K562 (cell line): Measurements from ENCODE around the gene SMIM22. TPM values are rescaled to one million over a fixed set of nuclear protein-coding genes. Genes with fewer than 3 reads are reported as not detected.
A peak's percentile ranks its signal among the peaks of the same experiment; 100 is the strongest.

Experiments used
- ATAC-seq: fragments of 200-7000 bp; cut with Tn5 transposase; 3 replicates; pipeline ENCODE4 v1.9.1; 2020; ENCODE audit warnings: moderate library complexity
- BruUV-seq: library from RNA; stranded (reverse); fragments of 400-500 nt; replicated peaks from 2 replicates; lab custom pipeline; 2021; lab: Mats Ljungman, UMichigan
- CTCF ChIA-PET: fragments of 300-600 bp; formaldehyde crosslinking; extraction: SDS; loops from one replicate; lab custom pipeline; 2021; ENCODE audit warnings: low intra/inter-chr PET ratio; lab: Yijun Ruan, JAX
- POLR2A ChIA-PET: fragments of 300-600, 350-650 bp; sonication (Branson Sonifier 250); formaldehyde crosslinking; extraction: SDS; loops from one replicate; lab custom pipeline; 2021; ENCODE audit warnings: antibody characterized with exemption, inconsistent platforms; lab: Yijun Ruan, JAX
- DNase-seq, 4 experiments: peaks; one replicate each; pipeline versions ENCODE4 v3.0.0 to v3.0.0-alpha.2; 2011 to 2018; ENCODE audit warnings: low spot score in 3 of 4, mixed read lengths in 3 of 4; ENCODE audit errors: extremely low read depth in 1 of 4
- FAIRE-seq: peaks from 2 replicates; lab custom pipeline; 2011; peaks lifted over from hg19 to GRCh38; lab: Jason Lieb, UNC
- H2AFZ ChIP-seq: 2 replicates; pipeline ENCODE4 v1.6.0; 2011; ENCODE audit warnings: low read depth, low read length, control low read depth, inconsistent platforms
- H3K27ac ChIP-seq: fragments of 200-600 bp; 3 replicates; pipeline ENCODE4 v1.8.0; 2011; ENCODE audit warnings: low read depth, mild to moderate bottlenecking, control low read depth, inconsistent platforms, low read length, moderate library complexity, mixed read lengths; ENCODE audit errors: extremely low read depth
- H3K27me3 ChIP-seq, 2 experiments: fragments of 300-600 bp in 1 of 2; 2 replicates in 1 of 2; 3 replicates in 1 of 2; pipeline versions ENCODE4 v1.6.0 to v1.8.0; 2011; ENCODE audit warnings: inconsistent platforms in 2 of 2, low read length in 2 of 2, mild to moderate bottlenecking in 1 of 2, mixed read lengths in 1 of 2, moderate library complexity in 1 of 2; ENCODE audit not compliant: control insufficient read depth in 2 of 2, insufficient read depth in 2 of 2
- H3K36me3 ChIP-seq: fragments of 300-600 bp; 3 replicates; pipeline ENCODE4 v1.8.0; 2011; ENCODE audit warnings: mild to moderate bottlenecking, low read length, inconsistent platforms; ENCODE audit not compliant: control insufficient read depth, insufficient read depth
- H3K4me1 ChIP-seq, 2 experiments: fragments of 200-600 bp in 1 of 2; replicated peaks in 1 of 2; 2 replicates in 1 of 2; 3 replicates in 1 of 2; pipeline versions ENCODE4 v1.5.1 to v1.8.0; 2011; ENCODE audit warnings: inconsistent platforms in 2 of 2, low read length in 2 of 2, mild to moderate bottlenecking in 1 of 2, mixed read lengths in 1 of 2, moderate library complexity in 1 of 2; ENCODE audit not compliant: control insufficient read depth in 2 of 2, insufficient read depth in 2 of 2
- H3K4me2 ChIP-seq: 2 replicates; pipeline ENCODE4 v1.6.1; 2011; ENCODE audit warnings: low read length, control low read depth, inconsistent platforms, mixed read lengths; ENCODE audit not compliant: insufficient read depth
- H3K4me3 ChIP-seq: fragments of 200-600 bp; sonication (generic), shearing (Covaris generic); 2 replicates; pipeline ENCODE4 v1.5.1; 2016; ENCODE audit warnings: control low read depth, inconsistent platforms
- H3K79me2 ChIP-seq: fragments of 200-600 bp; 3 replicates; pipeline ENCODE4 v1.8.0; 2011; ENCODE audit warnings: low read length, inconsistent platforms; ENCODE audit not compliant: control insufficient read depth, insufficient read depth
- H3K9ac ChIP-seq, 2 experiments: 2 replicates each; pipeline versions ENCODE4 v1.6.0 to v1.6.1; 2011; ENCODE audit warnings: low read depth in 2 of 2, low read length in 2 of 2, control low read depth in 1 of 2, inconsistent platforms in 1 of 2, mild to moderate bottlenecking in 1 of 2, mixed read lengths in 1 of 2; ENCODE audit not compliant: insufficient read depth in 1 of 2
- H3K9me1 ChIP-seq: one replicate; pipeline ENCODE4 v1.6.0; 2011; ENCODE audit warnings: inconsistent platforms, mild to moderate bottlenecking, low read length, moderate library complexity; ENCODE audit not compliant: control insufficient read depth, insufficient read depth
- H3K9me3 ChIP-seq: replicated peaks from 2 replicates; pipeline ENCODE4 v1.5.1; 2011; ENCODE audit warnings: low read depth, low read length, inconsistent platforms; ENCODE audit not compliant: control insufficient read depth, insufficient read depth
- H4K20me1 ChIP-seq: replicated peaks from 2 replicates; pipeline ENCODE4 v1.6.1; 2011; ENCODE audit warnings: low read length, inconsistent platforms, mixed read lengths; ENCODE audit not compliant: control insufficient read depth, insufficient read depth
- FOXP4 ChIP-seq: sonication (generic); formaldehyde crosslinking; IDR thresholded peaks from 2 replicates; pipeline ENCODE4 v1.8.0; 2022; ENCODE audit warnings: mild to moderate bottlenecking, missing genetic modification reagents, borderline replicate concordance
- NR2F6 ChIP-seq: fragments of 450-650 bp; formaldehyde crosslinking; IDR thresholded peaks from 2 replicates; pipeline ENCODE4 v1.4.0; 2020; ENCODE audit warnings: mild to moderate bottlenecking
- POLR2AphosphoS5 ChIP-seq: IDR thresholded peaks from 2 replicates; pipeline ENCODE4 v1.6.1; 2011; ENCODE audit warnings: mild to moderate bottlenecking, low read depth, low read length, moderate library complexity; ENCODE audit not compliant: control insufficient read depth, insufficient read depth
- TFAP4 ChIP-seq: sonication (generic); formaldehyde crosslinking; IDR thresholded peaks from 2 replicates; pipeline ENCODE4 v1.8.0; 2022; ENCODE audit warnings: missing genetic modification reagents, mild to moderate bottlenecking, moderate library complexity, borderline replicate concordance
- ZBTB40 ChIP-seq, 2 experiments: fragments of 450-650 bp in 1 of 2; sonication (generic) in 1 of 2; formaldehyde crosslinking in 1 of 2; IDR thresholded peaks; 2 replicates each; pipeline versions ENCODE4 v1.7.1 to v1.9.0; 2016 to 2022; ENCODE audit warnings: inconsistent platforms in 1 of 2, mild to moderate bottlenecking in 1 of 2, missing genetic modification reagents in 1 of 2
- ZFX ChIP-seq: sonication (generic); formaldehyde crosslinking; IDR thresholded peaks from 2 replicates; pipeline ENCODE4 v1.8.0; 2022; ENCODE audit warnings: mild to moderate bottlenecking, missing genetic modification reagents, moderate library complexity
- WGBS: fragments of 100-300 bp; shearing (Covaris generic); methylation state at CpG from one replicate; pipeline ENCODE4 v1.1.6; 2016; ENCODE audit warnings: low coverage, mixed read lengths; ENCODE audit not compliant: insufficient coverage; ENCODE audit errors: missing lambda C conversion rate; 5-methylcytosine and 5-hydroxymethylcytosine counted together
- in situ Hi-C: fragments of 300-500 bp; cut with MboI; formaldehyde crosslinking; loops from 4 replicates; pipeline ENCODE4 v1.15.0; 2018; ENCODE audit warnings: inconsistent platforms, mixed read lengths
- intact Hi-C: fragments of 100-400 bp; cut with micrococcal nuclease; formaldehyde crosslinking; loops from 2 replicates; pipeline ENCODE4 v1.14.2; 2022
- polyA plus RNA-seq, 8 experiments: library from polyadenylated mRNA; depleted of rRNA in 4 of 8; stranded (reverse) in 5 of 8; unstranded in 3 of 8; fragments of >200 nt; fragmentation: Nextera tagmentation in 2 of 8; fragmentation: Illumina TruSeq in 1 of 8; extraction: Ambion mirVana in 2 of 8; extraction: Trizol in 1 of 8; gene quantifications; 2 replicates each; pipeline versions ENCODE4 v1.2.1 to v1.2.3, GENCODE V29; 2011 to 2014; ENCODE audit warnings: inconsistent platforms in 1 of 8, missing spikeins in 1 of 8
- total RNA-seq, 7 experiments: library from RNA; depleted of rRNA in 6 of 7; stranded (reverse); fragments of >200 nt in 6 of 7; fragmentation: Illumina TruSeq in 2 of 7; extraction: Trizol in 2 of 7; gene quantifications; 2 replicates each; pipeline versions ENCODE4 v1.2.1 to v1.2.3, GENCODE V29; 2011 to 2021; ENCODE audit warnings: low replicate concordance in 1 of 7

The SMIM22 gene
- total and polyA plus RNA-seq, 9 of the 15 experiments (the other 6 are each of a cell fraction or from before 2014, with no cell fraction given), result not detected

- intact Hi-C loops (loop anchor here (2.0 to 5.0 kb wide), 3 partner anchors 35 to 87 kb away; partner anchors contain the start of genes GLYR1 and UBN1), in situ Hi-C loops (no loop called here)
- WGBS, result 53% methylated on average over 24 of the region's 26 CpGs
- TF ChIP-seq NR2F6 (no peak), FOXP4 (CRISPR knock-in tag) (no peak), POLR2AphosphoS5 (peak; percentile 1; the same call in 1 of the 2 replicates), ZBTB40 (IDR thresholded peaks at IDR 0.05) (no peak), ZBTB40 (CRISPR knock-in tag; IDR thresholded peaks at IDR 0.05) (no peak), ZFX (peak; percentile 21; the same call in 1 of the 2 replicates), TFAP4 (CRISPR knock-in tag) (peak; percentile 45; the same call in 1 of the 2 replicates)
Observed at GRCh38 chr16:4803898-4804762, 9.0 kb downstream of the SMIM22 start.

More at GRCh38 chr16:4803898-4804762, 9.0 kb downstream of the SMIM22 start:
- H3K27ac ChIP-seq, result peak overlapping the region; percentile 35
- H3K9me3 ChIP-seq, result no peaks in the 10 kb centered on the region
- POLR2A ChIA-PET, result interaction anchor here (0.6 to 2.6 kb wide), 7 partner anchors 9 to 137 kb away, joined by 3 to 9 read pairs (median 3); no protein-coding TSS in a partner anchor
- H3K4me2 ChIP-seq, result peak overlapping the region; percentile 27; the same call in 1 of the 2 replicates
- H3K27me3 ChIP-seq, result no peaks in the 10 kb centered on the region
- peak; percentile 40 for FAIRE-seq
- H2AFZ ChIP-seq, result no peak overlapping the region
- BruUV-seq, result TSS peak; percentile 79
- CTCF ChIA-PET, result no interaction called here
- H3K4me3 ChIP-seq, result no peak overlapping the region
- H3K9me1 ChIP-seq, result no peaks in the 10 kb centered on the region
- H3K36me3 ChIP-seq, result peaks cover 55% of the 10 kb centered on the region
- H3K79me2 ChIP-seq, result peaks cover 6% of the 10 kb centered on the region; the same call in 2 of the 3 replicates
- no peak for DNase-seq
- H4K20me1 ChIP-seq, result no peaks in the 10 kb centered on the region; the same call in 1 of the 2 replicates
- peak overlapping the region in 1 of 2 experiments; percentile 74; a peak in 3 of 4 replicates for H3K9ac ChIP-seq
- ATAC-seq, result no peak
- peaks cover 35 to 62% of the 10 kb centered on the region in 2 experiments for H3K4me1 ChIP-seq
